Right cardiac atrium (tissue), 5 donors: Measurements from ENCODE around the gene GDF3. TPM values are rescaled to one million over a fixed set of nuclear protein-coding genes. Genes with fewer than 3 reads are reported as not detected.
"Not testable (repeated sequence)": the region's sequence is repeated elsewhere in the genome, so short reads cannot be mapped to it uniquely, and the experiment has no call there.

Source experiments
- ATAC-seq, 2 donors: fragments of 200-7000 bp; cut with Tn5 transposase; one replicate each; pipeline versions ENCODE4 v1.8.0 to v1.9.1; 2020; ENCODE audit warnings: moderate library complexity in 2 of 2, mild to moderate bottlenecking in 1 of 2
- DNase-seq, 3 donors: peaks; one replicate each; pipeline ENCODE4 v3.0.0-alpha.2; 2020
- H3K27ac ChIP-seq: one replicate; pipeline ENCODE4 v1.5.1; 2013; ENCODE audit warnings: mild to moderate bottlenecking, low read length, control low read depth, moderate library complexity
- H3K27me3 ChIP-seq: one replicate; pipeline ENCODE4 v1.6.1; 2013; ENCODE audit not compliant: control insufficient read depth, insufficient read depth
- H3K4me1 ChIP-seq: one replicate; pipeline ENCODE4 v1.6.1; 2013; ENCODE audit warnings: low read length; ENCODE audit not compliant: control insufficient read depth, insufficient read depth
- H3K4me3 ChIP-seq: one replicate; pipeline ENCODE4 v1.5.1; 2013; ENCODE audit warnings: low read length, control low read depth
- H3K9me3 ChIP-seq: one replicate; pipeline ENCODE4 v1.6.1; 2013; ENCODE audit warnings: low read length; ENCODE audit not compliant: control insufficient read depth
- WGBS: extraction: QIAGEN DNeasy Blood & Tissue Kit; methylation state at CpG from one replicate; pipeline ENCODE4 v1.1.7; 2013; 5-methylcytosine and 5-hydroxymethylcytosine counted together
- intact Hi-C, 4 donors: fragments of 100-400 bp; cut with DNase I; formaldehyde crosslinking; loops; one replicate each; pipeline versions ENCODE4 v1.11.0 to v1.14.0; 2022 to 2023
- polyA plus RNA-seq: library from polyadenylated mRNA; stranded (reverse); fragments of 200-250 nt; gene quantifications from one replicate; pipeline ENCODE4 v1.2.3, GENCODE V29; 2013
- total RNA-seq, 4 donors: library from RNA; stranded (reverse); fragmentation: NEBNext Ultra II Directional; extraction: Animal tissue kit (Norgen Biotek cat#: 25700); gene quantifications; one replicate each; pipeline ENCODE4 v1.2.1, GENCODE V29; 2021
- donor health status: healthy with polysubstance abuse.
- donor health status: DM: no; HTN: yes; CAD: no.
- donor health status: DM: no; HTN: no; CAD: no.
- donor health status: DM: no; HTN: yes; CAD: no; lungs with severe emphysema.
- donor health status: DM: yes; HTN: yes; CAD: no.

The GDF3 gene
- total and polyA plus RNA-seq, 5 donors = 0.26 to 0.32 TPM; not detected in 3

DNA sequence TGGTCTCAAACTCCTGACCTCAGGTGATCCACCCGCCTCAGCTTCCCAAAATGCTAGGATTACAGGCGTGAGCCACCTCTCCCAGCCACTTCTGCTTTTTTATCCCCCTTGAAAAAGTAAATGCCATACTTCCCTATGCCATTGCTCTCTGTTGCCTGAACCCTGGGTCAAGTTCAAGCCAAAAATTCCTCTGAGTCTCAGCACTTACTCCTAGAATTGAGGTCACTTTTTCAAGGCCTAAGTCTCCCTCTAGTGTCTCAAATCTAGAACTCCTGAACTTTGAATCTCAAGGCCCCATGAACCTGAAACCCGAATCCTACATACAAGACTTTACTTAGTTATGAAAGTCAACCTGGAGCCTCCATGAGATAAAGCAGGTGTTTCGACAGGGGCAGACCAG is 28.4 kb downstream of the GDF3 start:
- no peak overlapping the region for H3K4me3 ChIP-seq
- H3K27ac ChIP-seq = no peak overlapping the region
- no peaks in the 10 kb centered on the region for H3K4me1 ChIP-seq
- intact Hi-C loops = no loop called here
- DNase-seq = no peak
- no peak for ATAC-seq
- no peaks in the 10 kb centered on the region for H3K27me3 ChIP-seq
- WGBS = 68% methylated on average over 4 of the region's 4 CpGs
- H3K9me3 ChIP-seq = no peaks in the 10 kb centered on the region

DNA sequence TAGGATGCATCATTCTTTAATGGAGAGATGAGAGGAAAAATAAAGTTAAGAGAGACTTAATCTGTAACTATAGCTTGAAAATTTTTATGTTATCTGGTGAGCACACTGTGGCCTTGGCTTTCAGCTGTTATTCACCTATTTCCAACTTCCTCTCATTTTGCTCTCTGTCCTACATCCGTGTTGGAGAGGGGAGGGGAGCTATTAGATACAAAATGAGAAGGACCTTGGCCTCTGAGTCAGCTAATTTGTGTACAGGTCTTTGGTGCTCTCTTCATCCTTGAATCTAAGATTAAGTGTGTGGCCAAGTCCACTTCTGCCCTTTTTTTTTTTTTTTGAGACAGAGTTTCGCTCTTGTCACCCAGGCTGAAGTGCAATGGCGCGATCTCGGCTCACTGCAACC is 29.0 kb downstream of the GDF3 start:
- H3K9me3 ChIP-seq = no peaks in the 10 kb centered on the region
- ATAC-seq = no peak
- no peak for DNase-seq
- intact Hi-C loops = no loop called here
- H3K4me3 ChIP-seq = no peak overlapping the region
- WGBS = 85% methylated on average over 5 of the region's 5 CpGs
- H3K4me1 ChIP-seq = no peaks in the 10 kb centered on the region
- H3K27me3 ChIP-seq = no peaks in the 10 kb centered on the region
- H3K27ac ChIP-seq = no peak overlapping the region

DNA sequence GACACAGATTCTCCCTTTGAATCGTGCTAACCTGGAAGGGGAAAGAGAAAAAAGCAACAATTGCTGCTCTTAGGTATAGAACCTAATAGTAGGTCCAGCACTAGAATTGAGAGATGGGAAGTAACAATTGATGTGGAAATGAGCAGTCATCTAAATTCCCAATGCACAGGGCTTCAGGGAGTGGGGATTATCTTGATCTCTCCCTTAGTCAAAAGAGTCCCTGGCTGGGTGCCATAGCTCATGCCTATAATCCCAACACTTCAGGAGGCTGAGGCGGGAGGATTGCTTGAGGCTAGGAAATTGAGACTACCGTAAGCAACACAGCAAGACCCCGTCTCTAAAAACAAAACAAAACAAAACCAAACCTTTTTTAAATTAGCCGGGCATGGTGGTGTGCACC is 33.8 kb downstream of the GDF3 start:
- H3K4me3 ChIP-seq = no peak overlapping the region
- no peak overlapping the region for H3K27ac ChIP-seq
- H3K9me3 ChIP-seq = no peaks in the 10 kb centered on the region
- DNase-seq (no peak), ATAC-seq (no peak)
- 66% methylated on average over 5 of the region's 5 CpGs for WGBS
- intact Hi-C loops = no loop called here
- H3K4me1 ChIP-seq = no peaks in the 10 kb centered on the region
- no peaks in the 10 kb centered on the region for H3K27me3 ChIP-seq

DNA sequence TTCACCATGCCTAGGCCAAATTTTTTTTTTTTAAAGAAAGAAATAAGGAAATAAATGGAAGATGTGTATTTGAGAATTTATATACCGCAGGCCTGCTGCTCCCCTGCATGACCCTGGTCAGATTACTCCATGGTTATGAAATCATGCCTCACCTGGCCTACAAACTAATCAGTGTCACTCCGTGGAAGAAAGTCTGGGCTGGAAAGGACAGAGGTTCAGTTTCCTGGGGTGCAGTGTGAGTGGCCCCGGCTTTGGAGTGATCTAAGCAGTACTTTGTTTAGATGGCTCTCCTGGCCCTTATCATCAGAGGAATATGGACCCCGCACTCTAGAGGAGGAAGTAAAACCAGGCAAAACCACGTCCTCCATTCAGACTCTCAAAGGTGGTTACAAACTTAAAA is 39.5 kb downstream of the GDF3 start:
- Histone ChIP-seq H3K4me1 (no peaks in the 10 kb centered on the region), H3K9me3 (no peaks in the 10 kb centered on the region), H3K27ac (no peak overlapping the region), H3K4me3 (no peak overlapping the region), H3K27me3 (no peaks in the 10 kb centered on the region)
- DNase-seq = no peak
- 72% methylated on average over 5 of the region's 5 CpGs for WGBS
- no peak for ATAC-seq
- intact Hi-C loops = no loop called here

GRCh38 chr12:7650091-7650490 is 45.5 kb downstream of the GDF3 start:
- H3K4me3 ChIP-seq = no peak overlapping the region
- 88% methylated on average over 5 of the region's 5 CpGs for WGBS

GRCh38 chr12:7647071-7647470 is 48.5 kb downstream of the GDF3 start:
- Histone ChIP-seq H3K27me3 (no peaks in the 10 kb centered on the region), H3K27ac (no peak overlapping the region), H3K9me3 (no peaks in the 10 kb centered on the region), H3K4me1 (no peaks in the 10 kb centered on the region), H3K4me3 (no peak overlapping the region)
- intact Hi-C loops = no loop called here
- ATAC-seq (no peak), DNase-seq (no peak)
- WGBS = 0% methylated on average over 1 of the region's 1 CpG

More at GRCh38 chr12:7650091-7650490, 45.5 kb downstream of the GDF3 start:
- DNase-seq = no peak
- no peak overlapping the region for H3K27ac ChIP-seq
- intact Hi-C loops = no loop called here
- ATAC-seq = no peak
- H3K27me3 ChIP-seq = no peaks in the 10 kb centered on the region
- H3K4me1 ChIP-seq = no peaks in the 10 kb centered on the region
- H3K9me3 ChIP-seq = no peaks in the 10 kb centered on the region

GRCh38 chr12:7646178-7646475 is 49.4 kb downstream of the GDF3 start:
- Histone ChIP-seq H3K27me3 (no peaks in the 10 kb centered on the region), H3K9me3 (no peaks in the 10 kb centered on the region), H3K27ac (no peak overlapping the region), H3K4me1 (no peaks in the 10 kb centered on the region), H3K4me3 (no peak overlapping the region)
- no peak for ATAC-seq
- intact Hi-C loops = no loop called here
- 61% methylated on average over 3 of the region's 3 CpGs for WGBS
- no peak for DNase-seq

- no peaks in the 10 kb centered on the region for H3K4me1 ChIP-seq
- WGBS = 17% methylated on average over 8 of the region's 8 CpGs
- DNase-seq (no peak), ATAC-seq (no peak)
- H3K27me3 ChIP-seq = no peaks in the 10 kb centered on the region
- H3K4me3 ChIP-seq = no peak overlapping the region
- intact Hi-C loops = no loop called here
- H3K27ac ChIP-seq = no peak overlapping the region
- no peaks in the 10 kb centered on the region for H3K9me3 ChIP-seq
Observed at GRCh38 chr12:7645395-7646177, 50.0 kb downstream of the GDF3 start.

GRCh38 chr12:7642876-7643309 is 52.7 kb downstream of the GDF3 start:
- 52% methylated on average over 8 of the region's 8 CpGs for WGBS

DNA sequence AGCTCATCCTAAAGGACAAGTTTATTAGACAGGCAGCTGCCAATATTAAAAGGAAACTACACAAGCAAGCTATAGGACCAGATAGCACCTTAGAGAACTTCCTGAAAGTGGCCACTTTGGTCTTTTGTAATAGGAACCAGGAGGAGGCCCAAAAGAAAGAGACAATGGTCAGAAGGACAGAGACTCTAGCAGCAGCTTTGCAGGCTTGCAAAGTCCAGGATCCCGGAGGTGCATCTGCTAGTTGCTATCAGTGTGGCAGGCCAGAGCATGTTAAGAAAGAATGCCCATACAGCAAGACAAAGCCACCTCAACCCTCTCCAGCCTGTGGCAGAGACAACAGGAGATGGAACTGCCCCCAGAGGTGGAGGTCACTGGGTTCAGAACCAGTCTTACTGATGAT is 53.3 kb downstream of the GDF3 start:
- Histone ChIP-seq H3K9me3 (no peaks in the 10 kb centered on the region), H3K4me3 (no peak overlapping the region), H3K4me1 (no peaks in the 10 kb centered on the region), H3K27ac (no peak overlapping the region), H3K27me3 (no peaks in the 10 kb centered on the region)
- 46% methylated on average over 1 of the region's 1 CpG for WGBS
- intact Hi-C loops = no loop called here
- ATAC-seq = no peak
- DNase-seq = no peak

More at GRCh38 chr12:7642876-7643309, 52.7 kb downstream of the GDF3 start:
- Histone ChIP-seq H3K27ac (no peak overlapping the region), H3K9me3 (no peaks in the 10 kb centered on the region), H3K4me3 (no peak overlapping the region), H3K4me1 (no peaks in the 10 kb centered on the region), H3K27me3 (no peaks in the 10 kb centered on the region)
- no peak for ATAC-seq
- intact Hi-C loops = no loop called here
- DNase-seq = no peak

- H3K9me3 ChIP-seq, H3K4me3 ChIP-seq, H3K27ac ChIP-seq, H3K4me1 ChIP-seq, ATAC-seq, intact Hi-C loops, H3K27me3 ChIP-seq: not testable (repeated sequence)
- WGBS = 66% methylated on average over 40 of the region's 40 CpGs
- peak; percentile 31 to 73 (median 65) for DNase-seq
Observed at GRCh38 chr12:7640123-7640995, 55.2 kb downstream of the GDF3 start.
